Stomach (tissue), 9 donors: Measurements from ENCODE around the gene LFNG. TPM values are rescaled to one million over a fixed set of nuclear protein-coding genes. Genes with fewer than 3 reads are reported as not detected.
A peak's percentile ranks its signal among the peaks of the same experiment; 100 is the strongest.

ENCODE experiments used
- DNase-seq, 2 donors: peaks; one replicate each; pipeline versions ENCODE4 v3.0.0 to v3.0.0-alpha.2; 2013 to 2019
- H3K27ac ChIP-seq, 5 donors: fragments of 200-600 bp in 4 of 5; sonication (generic) in 4 of 5; one replicate each; pipeline ENCODE4 v1.5.1; 2013 to 2019; ENCODE audit warnings: mild to moderate bottlenecking in 1 of 5, moderate library complexity in 1 of 5
- H3K27me3 ChIP-seq, 3 donors: fragments of 200-600 bp; sonication (generic); one replicate each; pipeline ENCODE4 v1.5.1; 2017 to 2019; ENCODE audit warnings: mixed run types in 1 of 3
- H3K36me3 ChIP-seq, 4 donors: fragments of 200-600 bp; sonication (generic); 1 replicate in 3 of 4; 2 replicates in 1 of 4; pipeline ENCODE4 v1.5.1; 2016 to 2019
- H3K4me1 ChIP-seq, 4 donors: fragments of 200-600 bp; sonication (generic); one replicate each; pipeline ENCODE4 v1.5.1; 2016 to 2019
- H3K4me3 ChIP-seq, 4 donors: fragments of 200-600 bp; sonication (generic) in 3 of 4; one replicate each; pipeline ENCODE4 v1.5.1; 2016 to 2019; ENCODE audit warnings: mild to moderate bottlenecking in 1 of 4
- H3K9me3 ChIP-seq, 4 donors: fragments of 200-600 bp; sonication (generic); one replicate each; pipeline ENCODE4 v1.5.1; 2016 to 2019
- EP300 ChIP-seq: sonication (generic); formaldehyde crosslinking; IDR thresholded peaks from one replicate; pipeline ENCODE4 v1.6.1; 2017; ENCODE audit warnings: antibody characterized with exemption
- POLR2A ChIP-seq, 4 donors: fragments of 450-650 bp; IDR thresholded peaks; one replicate each; pipeline ENCODE4 v1.6.1; 2016; ENCODE audit warnings: antibody characterized with exemption in 4 of 4, control low read depth in 2 of 4, mild to moderate bottlenecking in 1 of 4, moderate library complexity in 1 of 4
- POLR2AphosphoS5 ChIP-seq, 3 donors: sonication (generic); formaldehyde crosslinking; IDR thresholded peaks; one replicate each; pipeline ENCODE4 v1.6.1; 2016; ENCODE audit warnings: antibody characterized with exemption in 3 of 3
- WGBS, 5 donors: extraction: QIAGEN DNeasy Blood & Tissue Kit in 3 of 5; methylation state at CpG; one replicate each; pipeline versions ENCODE4 v1.1.5 to v1.1.7; 2013 to 2018; 5-methylcytosine and 5-hydroxymethylcytosine counted together
- intact Hi-C: fragments of 100-400 bp; cut with DNase I; formaldehyde crosslinking; loops from one replicate; pipeline ENCODE4 v1.15.1; 2023; ENCODE audit warnings: low total_unique reads
- polyA plus RNA-seq, 3 donors: library from polyadenylated mRNA; stranded (reverse); fragments of 200-250 nt; gene quantifications; one replicate each; pipeline ENCODE4 v1.2.3, GENCODE V29; 2013
- total RNA-seq, 5 donors: library from RNA; depleted of rRNA; stranded (reverse); fragments of >200 nt; gene quantifications; one replicate each; pipeline versions ENCODE4 v1.1.0 to v1.2.3, GENCODE V29; 2014 to 2016
- TF ChIP-seq, protein P1 (sequence below), 7 experiments: fragments of 450-650 bp in 4 of 7; fragments of 200-600 bp in 3 of 7; sonication (generic) in 3 of 7; IDR thresholded peaks; one replicate each; pipeline ENCODE4 v1.5.1; 2016 to 2019; ENCODE audit warnings: antibody characterized with exemption in 7 of 7, control low read depth in 2 of 7, mild to moderate bottlenecking in 1 of 7
- donor health status: healthy with polysubstance abuse.
- donor health status: Bipolar disorder and iron deficiency.
- donor health status: healthy.

Gene LFNG
- total and polyA plus RNA-seq, 8 donors = 8.0 to 103 (median 17.4) TPM

DNA sequence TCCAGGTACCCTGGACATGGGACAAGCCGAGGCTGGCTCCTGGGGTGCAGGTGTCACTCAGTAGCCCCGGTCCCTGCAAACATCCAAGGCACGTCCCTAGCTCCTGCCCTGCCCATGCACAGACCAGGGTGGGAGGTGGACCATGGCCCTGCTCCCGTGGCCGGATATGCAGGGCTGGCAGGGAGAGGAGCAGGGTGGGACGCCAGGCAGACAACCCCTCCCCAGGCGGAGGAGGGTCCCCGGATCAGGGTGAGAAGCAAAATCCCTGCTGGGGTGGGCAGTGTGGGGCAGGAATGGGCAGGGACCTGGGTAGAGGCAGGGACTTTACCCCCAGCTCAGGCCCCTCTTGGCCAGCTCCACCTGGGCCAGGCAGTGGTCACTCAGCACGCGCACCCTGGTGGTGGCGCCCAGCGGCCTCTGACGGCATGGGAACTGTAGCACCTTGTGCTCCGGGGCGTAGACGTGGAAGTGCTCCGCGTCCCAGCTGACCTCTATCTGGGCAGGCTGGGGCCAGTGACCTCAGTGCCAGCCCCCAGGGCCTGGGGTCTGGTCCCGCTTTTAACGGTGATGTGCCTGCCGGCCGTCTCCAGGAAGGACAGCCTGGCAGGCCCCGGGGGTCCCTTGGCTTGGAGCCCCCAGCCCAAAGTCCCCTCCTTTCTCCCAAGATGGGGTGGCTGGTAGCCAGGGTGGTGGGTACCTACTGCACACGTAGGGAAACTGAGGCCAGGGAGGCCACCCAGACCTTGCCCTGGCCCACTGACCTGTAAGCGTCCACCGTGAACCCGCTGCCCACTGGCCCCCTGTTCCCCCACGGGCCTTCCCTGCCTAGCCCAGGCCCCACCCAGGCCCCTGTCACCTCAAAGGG, 44.5 kb upstream of the LFNG start:
- no peak overlapping the region for H3K4me3 ChIP-seq
- H3K27me3 ChIP-seq = peaks cover 0 to 66% (median 0%) of the 10 kb centered on the region in 3 donors
- H3K27ac ChIP-seq = no peak overlapping the region
- TF ChIP-seq POLR2A (IDR thresholded peaks at IDR 0.05) (no peak), POLR2AphosphoS5 (IDR thresholded peaks at IDR 0.05) (no peak), EP300 (no peak)
- TF ChIP-seq, protein P1, sequence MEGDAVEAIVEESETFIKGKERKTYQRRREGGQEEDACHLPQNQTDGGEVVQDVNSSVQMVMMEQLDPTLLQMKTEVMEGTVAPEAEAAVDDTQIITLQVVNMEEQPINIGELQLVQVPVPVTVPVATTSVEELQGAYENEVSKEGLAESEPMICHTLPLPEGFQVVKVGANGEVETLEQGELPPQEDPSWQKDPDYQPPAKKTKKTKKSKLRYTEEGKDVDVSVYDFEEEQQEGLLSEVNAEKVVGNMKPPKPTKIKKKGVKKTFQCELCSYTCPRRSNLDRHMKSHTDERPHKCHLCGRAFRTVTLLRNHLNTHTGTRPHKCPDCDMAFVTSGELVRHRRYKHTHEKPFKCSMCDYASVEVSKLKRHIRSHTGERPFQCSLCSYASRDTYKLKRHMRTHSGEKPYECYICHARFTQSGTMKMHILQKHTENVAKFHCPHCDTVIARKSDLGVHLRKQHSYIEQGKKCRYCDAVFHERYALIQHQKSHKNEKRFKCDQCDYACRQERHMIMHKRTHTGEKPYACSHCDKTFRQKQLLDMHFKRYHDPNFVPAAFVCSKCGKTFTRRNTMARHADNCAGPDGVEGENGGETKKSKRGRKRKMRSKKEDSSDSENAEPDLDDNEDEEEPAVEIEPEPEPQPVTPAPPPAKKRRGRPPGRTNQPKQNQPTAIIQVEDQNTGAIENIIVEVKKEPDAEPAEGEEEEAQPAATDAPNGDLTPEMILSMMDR (IDR thresholded peaks at IDR 0.05) = no peak
- intact Hi-C loops = loop anchor here (10.0 kb wide), 1 partner anchor 210 kb away; the partner anchor contains the start of gene AMZ1
- peaks cover 17 to 48% (median 35%) of the 10 kb centered on the region in 4 donors for H3K4me1 ChIP-seq
- 86 to 90% (median 87%) methylated on average over 19 to 28 of the region's 28 CpGs for WGBS, 5 donors
- DNase-seq = peak in 1 of 2 donors; percentile 30
- H3K9me3 ChIP-seq = no peaks in the 10 kb centered on the region
- H3K36me3 ChIP-seq = no peaks in the 10 kb centered on the region

DNA sequence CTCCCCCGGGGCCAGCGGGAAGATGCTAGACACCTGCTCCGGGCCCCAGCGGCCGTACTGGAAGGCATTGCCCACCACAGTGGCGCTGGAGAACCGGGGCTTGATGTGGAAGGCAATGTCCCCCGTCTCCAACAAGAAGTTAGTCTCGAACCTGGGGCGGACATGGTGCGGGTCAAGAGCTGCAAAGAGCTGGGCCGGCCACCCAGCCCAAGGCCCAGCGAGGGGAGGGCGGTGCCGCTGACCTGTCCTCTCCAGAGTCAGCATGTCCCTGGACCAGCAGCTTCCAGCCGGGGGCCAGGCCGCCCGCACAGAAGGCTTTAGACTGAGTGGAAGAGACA, 43.9 kb upstream of the LFNG start:
- peaks cover 17 to 48% (median 35%) of the 10 kb centered on the region in 4 donors for H3K4me1 ChIP-seq
- TF ChIP-seq EP300 (no peak), POLR2AphosphoS5 (IDR thresholded peaks at IDR 0.05) (no peak), POLR2A (IDR thresholded peaks at IDR 0.05) (no peak)
- TF ChIP-seq, protein P1 (IDR thresholded peaks at IDR 0.05) = no peak
- H3K4me3 ChIP-seq = no peak overlapping the region
- peak in 1 of 2 donors; percentile 6 for DNase-seq
- intact Hi-C loops = loop anchor here (10.0 kb wide), 1 partner anchor 209 kb away; the partner anchor contains the start of gene AMZ1
- no peak overlapping the region for H3K27ac ChIP-seq
- 84 to 97% (median 92%) methylated on average over 5 to 18 of the region's 18 CpGs for WGBS, 5 donors
- H3K36me3 ChIP-seq = no peaks in the 10 kb centered on the region
- no peaks in the 10 kb centered on the region for H3K9me3 ChIP-seq
- H3K27me3 ChIP-seq = peaks cover 0 to 66% (median 0%) of the 10 kb centered on the region in 3 donors

DNA sequence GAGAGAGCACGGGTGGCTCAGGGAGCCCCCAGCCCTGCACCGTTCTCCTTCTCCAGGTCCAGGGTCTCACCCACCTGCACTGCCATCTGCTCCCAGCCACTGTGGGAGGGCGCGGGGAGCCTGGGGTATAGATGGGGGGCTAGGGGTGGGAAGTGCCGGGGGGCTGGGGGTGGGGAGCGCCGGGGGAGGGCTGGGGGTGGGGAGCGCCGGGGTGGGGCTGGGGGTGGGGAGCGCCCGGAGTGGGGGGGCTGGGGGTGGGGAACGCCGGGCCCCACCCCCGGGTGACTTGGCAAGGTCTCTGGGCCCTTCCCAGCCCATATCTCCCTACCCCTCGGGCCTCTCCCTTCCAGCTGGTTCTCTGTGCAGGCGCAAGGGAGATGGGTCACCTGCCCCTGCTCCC, 43.3 kb upstream of the LFNG start, which contains the start of gene GRIFIN:
Gene GRIFIN (minus strand): TSS at position 101 of the 400 bp plus-strand sequence. CDS start 15 bp downstream, at position 86.
- WGBS, 5 donors = 38 to 70% (median 49%) methylated on average over 2 to 16 of the region's 16 CpGs
- no peaks in the 10 kb centered on the region for H3K9me3 ChIP-seq
- intact Hi-C loops = loop anchor here (10.0 kb wide), 1 partner anchor 209 kb away; the partner anchor contains the start of gene AMZ1
- TF ChIP-seq, protein P1 (IDR thresholded peaks at IDR 0.05) = no peak
- TF ChIP-seq POLR2A (IDR thresholded peaks at IDR 0.05) = no peak
- TF ChIP-seq EP300 = no peak
- no peak for TF ChIP-seq POLR2AphosphoS5 (IDR thresholded peaks at IDR 0.05)
- peak in 1 of 2 donors; percentile 58 for DNase-seq
- H3K4me3 ChIP-seq = no peak within 1 kb of the TSS
- H3K27me3 ChIP-seq = peaks cover 0 to 64% (median 0%) of the 10 kb centered on the region in 3 donors
- peaks cover 17 to 43% (median 32%) of the 10 kb centered on the region in 4 donors for H3K4me1 ChIP-seq
- no peak within 1 kb of the TSS for H3K27ac ChIP-seq
- no peaks in the 10 kb centered on the region for H3K36me3 ChIP-seq

DNA sequence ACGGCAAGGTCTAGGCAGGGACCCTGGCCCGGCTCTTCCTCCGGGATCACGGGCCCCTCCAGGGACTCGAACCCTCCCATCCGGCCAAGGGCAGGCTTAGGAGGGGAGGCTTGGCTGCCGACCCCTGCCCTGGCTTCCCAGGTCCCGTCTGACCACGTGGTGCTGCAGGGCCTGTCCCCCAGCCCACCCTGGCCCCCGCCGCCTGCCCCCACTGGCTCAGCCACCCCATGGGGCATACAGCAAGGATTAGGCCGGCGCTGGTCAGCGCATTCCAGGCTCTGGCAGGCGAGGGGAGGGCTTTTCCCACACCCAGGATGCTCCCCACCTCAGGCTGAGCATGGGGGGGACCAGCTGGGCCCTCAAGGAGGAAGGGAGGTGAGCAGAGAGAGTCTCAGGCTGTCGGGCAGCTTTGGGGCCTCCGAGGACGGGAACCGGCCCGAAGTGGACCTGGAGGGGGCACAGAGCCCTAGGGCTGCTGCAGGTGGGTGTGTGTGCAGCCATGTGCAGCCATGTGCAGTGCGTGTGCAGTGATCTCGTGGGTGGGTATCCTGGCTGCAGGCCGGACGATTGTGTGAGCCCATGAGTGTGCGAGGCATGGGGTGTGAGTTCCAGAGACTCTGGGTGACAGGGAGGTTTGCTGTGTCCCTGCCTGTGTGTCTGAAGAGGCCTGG, 42.7 kb upstream of the LFNG start:
- 70 to 87% (median 77%) methylated on average over 18 to 25 of the region's 25 CpGs for WGBS, 5 donors
- Histone ChIP-seq H3K4me1 (peaks cover 17 to 38% (median 29%) of the 10 kb centered on the region in 4 donors), H3K9me3 (no peaks in the 10 kb centered on the region), H3K27ac (no peak overlapping the region), H3K36me3 (no peaks in the 10 kb centered on the region), H3K27me3 (peaks cover 0 to 64% (median 0%) of the 10 kb centered on the region in 3 donors), H3K4me3 (no peak overlapping the region)
- DNase-seq = peak in 1 of 2 donors; percentile 21
- intact Hi-C loops = loop anchor here (10.0 kb wide), 1 partner anchor 208 kb away; the partner anchor contains the start of gene AMZ1
- TF ChIP-seq POLR2AphosphoS5 (IDR thresholded peaks at IDR 0.05) (no peak), POLR2A (IDR thresholded peaks at IDR 0.05) (no peak), EP300 (no peak)
- TF ChIP-seq, protein P1 (IDR thresholded peaks at IDR 0.05) = no peak
